Measurements from ENCODE around the gene KCNRG.

DNA sequence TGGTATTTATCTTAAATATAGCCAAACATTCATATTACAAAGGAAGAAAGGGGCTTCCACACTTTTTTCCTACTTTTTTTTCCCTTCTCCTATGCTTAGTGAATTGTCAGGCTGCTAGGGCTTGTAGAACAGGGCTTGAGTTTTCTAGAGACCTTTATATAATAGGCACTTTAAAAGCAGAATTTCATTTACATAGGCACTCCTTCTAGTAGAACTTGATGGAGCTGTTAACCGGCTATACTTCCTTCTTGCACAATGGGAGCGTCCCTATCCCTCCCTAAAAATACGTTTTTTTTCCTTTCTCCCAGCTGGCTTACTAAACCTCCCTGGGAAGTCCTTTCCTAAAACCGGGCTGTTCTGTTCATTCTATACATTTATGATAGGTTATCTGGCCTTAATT is 17.3 kb upstream of the KCNRG start:
- TF ChIP-seq, protein P1, sequence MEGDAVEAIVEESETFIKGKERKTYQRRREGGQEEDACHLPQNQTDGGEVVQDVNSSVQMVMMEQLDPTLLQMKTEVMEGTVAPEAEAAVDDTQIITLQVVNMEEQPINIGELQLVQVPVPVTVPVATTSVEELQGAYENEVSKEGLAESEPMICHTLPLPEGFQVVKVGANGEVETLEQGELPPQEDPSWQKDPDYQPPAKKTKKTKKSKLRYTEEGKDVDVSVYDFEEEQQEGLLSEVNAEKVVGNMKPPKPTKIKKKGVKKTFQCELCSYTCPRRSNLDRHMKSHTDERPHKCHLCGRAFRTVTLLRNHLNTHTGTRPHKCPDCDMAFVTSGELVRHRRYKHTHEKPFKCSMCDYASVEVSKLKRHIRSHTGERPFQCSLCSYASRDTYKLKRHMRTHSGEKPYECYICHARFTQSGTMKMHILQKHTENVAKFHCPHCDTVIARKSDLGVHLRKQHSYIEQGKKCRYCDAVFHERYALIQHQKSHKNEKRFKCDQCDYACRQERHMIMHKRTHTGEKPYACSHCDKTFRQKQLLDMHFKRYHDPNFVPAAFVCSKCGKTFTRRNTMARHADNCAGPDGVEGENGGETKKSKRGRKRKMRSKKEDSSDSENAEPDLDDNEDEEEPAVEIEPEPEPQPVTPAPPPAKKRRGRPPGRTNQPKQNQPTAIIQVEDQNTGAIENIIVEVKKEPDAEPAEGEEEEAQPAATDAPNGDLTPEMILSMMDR (IDR thresholded peaks at IDR 0.05) = no peak
- TF ChIP-seq FOSL2 (IDR thresholded peaks at IDR 0.05; ENCODE audit: borderline replicate concordance, low read depth) = no peak
- TF ChIP-seq JUND (IDR thresholded peaks at IDR 0.05) = no peak
- TF ChIP-seq FOXM1 (IDR thresholded peaks at IDR 0.05; ENCODE audit: low read depth) = no peak
- TF ChIP-seq POLR2AphosphoS5 (IDR thresholded peaks at IDR 0.05; ENCODE audit: low read depth, low read length) = no peak

Measured in SK-N-SH (cell line).